AG09319 (cell line): ENCODE results near the gene CATSPERB.

ENCODE experiments used
- DNase-seq: peaks from one replicate; pipeline ENCODE4 v3.0.0-alpha.2; 2010; ENCODE audit warnings: low read depth; ENCODE audit errors: extremely low read depth
- TF ChIP-seq, protein P1 (sequence below): IDR thresholded peaks from 2 replicates; pipeline ENCODE4 v1.5.1; 2011; ENCODE audit warnings: low read depth, mild to moderate bottlenecking, inconsistent platforms, low read length, moderate library complexity

CATSPERB gene

DNA sequence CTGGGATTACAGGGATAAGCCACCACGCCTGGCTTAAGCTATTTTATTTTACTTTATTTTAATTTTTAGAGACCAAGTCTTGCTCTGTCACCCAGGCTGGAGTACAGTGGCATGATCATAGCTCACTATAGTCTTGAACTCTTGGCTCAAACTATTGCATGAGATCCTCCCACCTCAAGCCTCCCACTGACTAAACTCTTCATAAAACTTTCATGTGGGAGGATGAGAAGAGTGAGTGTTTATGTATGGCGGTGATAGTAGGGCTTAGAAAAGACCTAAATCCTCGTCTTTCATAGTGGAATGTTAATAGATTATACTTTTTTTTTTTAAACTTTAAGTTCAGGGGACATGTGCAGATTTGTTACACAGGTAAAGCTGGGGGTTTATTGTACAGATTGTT, 198.3 kb downstream of the CATSPERB start:
- no peak for DNase-seq
- TF ChIP-seq, protein P1, sequence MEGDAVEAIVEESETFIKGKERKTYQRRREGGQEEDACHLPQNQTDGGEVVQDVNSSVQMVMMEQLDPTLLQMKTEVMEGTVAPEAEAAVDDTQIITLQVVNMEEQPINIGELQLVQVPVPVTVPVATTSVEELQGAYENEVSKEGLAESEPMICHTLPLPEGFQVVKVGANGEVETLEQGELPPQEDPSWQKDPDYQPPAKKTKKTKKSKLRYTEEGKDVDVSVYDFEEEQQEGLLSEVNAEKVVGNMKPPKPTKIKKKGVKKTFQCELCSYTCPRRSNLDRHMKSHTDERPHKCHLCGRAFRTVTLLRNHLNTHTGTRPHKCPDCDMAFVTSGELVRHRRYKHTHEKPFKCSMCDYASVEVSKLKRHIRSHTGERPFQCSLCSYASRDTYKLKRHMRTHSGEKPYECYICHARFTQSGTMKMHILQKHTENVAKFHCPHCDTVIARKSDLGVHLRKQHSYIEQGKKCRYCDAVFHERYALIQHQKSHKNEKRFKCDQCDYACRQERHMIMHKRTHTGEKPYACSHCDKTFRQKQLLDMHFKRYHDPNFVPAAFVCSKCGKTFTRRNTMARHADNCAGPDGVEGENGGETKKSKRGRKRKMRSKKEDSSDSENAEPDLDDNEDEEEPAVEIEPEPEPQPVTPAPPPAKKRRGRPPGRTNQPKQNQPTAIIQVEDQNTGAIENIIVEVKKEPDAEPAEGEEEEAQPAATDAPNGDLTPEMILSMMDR, result no peak
